Stimulated activated CD4-positive, alpha-beta T cell treated with anti-CD3 and anti-CD28 coated beads, Interleukin-1b, Interleukin-23, amount 100 ng/mL, for 1 hour (primary cell): Measurements from ENCODE around the gene ASH1L.
"Not testable (repeated sequence)": the region's sequence is repeated elsewhere in the genome, so short reads cannot be mapped to it uniquely, and the experiment has no call there.

Experiments
- DNase-seq, 2 donors: peaks; one replicate each; pipeline ENCODE4 v3.0.0-alpha.2; 2020; ENCODE audit warnings: low read depth in 2 of 2

Gene ASH1L, protein sequence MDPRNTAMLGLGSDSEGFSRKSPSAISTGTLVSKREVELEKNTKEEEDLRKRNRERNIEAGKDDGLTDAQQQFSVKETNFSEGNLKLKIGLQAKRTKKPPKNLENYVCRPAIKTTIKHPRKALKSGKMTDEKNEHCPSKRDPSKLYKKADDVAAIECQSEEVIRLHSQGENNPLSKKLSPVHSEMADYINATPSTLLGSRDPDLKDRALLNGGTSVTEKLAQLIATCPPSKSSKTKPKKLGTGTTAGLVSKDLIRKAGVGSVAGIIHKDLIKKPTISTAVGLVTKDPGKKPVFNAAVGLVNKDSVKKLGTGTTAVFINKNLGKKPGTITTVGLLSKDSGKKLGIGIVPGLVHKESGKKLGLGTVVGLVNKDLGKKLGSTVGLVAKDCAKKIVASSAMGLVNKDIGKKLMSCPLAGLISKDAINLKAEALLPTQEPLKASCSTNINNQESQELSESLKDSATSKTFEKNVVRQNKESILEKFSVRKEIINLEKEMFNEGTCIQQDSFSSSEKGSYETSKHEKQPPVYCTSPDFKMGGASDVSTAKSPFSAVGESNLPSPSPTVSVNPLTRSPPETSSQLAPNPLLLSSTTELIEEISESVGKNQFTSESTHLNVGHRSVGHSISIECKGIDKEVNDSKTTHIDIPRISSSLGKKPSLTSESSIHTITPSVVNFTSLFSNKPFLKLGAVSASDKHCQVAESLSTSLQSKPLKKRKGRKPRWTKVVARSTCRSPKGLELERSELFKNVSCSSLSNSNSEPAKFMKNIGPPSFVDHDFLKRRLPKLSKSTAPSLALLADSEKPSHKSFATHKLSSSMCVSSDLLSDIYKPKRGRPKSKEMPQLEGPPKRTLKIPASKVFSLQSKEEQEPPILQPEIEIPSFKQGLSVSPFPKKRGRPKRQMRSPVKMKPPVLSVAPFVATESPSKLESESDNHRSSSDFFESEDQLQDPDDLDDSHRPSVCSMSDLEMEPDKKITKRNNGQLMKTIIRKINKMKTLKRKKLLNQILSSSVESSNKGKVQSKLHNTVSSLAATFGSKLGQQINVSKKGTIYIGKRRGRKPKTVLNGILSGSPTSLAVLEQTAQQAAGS (N-terminal part only)

DNA sequence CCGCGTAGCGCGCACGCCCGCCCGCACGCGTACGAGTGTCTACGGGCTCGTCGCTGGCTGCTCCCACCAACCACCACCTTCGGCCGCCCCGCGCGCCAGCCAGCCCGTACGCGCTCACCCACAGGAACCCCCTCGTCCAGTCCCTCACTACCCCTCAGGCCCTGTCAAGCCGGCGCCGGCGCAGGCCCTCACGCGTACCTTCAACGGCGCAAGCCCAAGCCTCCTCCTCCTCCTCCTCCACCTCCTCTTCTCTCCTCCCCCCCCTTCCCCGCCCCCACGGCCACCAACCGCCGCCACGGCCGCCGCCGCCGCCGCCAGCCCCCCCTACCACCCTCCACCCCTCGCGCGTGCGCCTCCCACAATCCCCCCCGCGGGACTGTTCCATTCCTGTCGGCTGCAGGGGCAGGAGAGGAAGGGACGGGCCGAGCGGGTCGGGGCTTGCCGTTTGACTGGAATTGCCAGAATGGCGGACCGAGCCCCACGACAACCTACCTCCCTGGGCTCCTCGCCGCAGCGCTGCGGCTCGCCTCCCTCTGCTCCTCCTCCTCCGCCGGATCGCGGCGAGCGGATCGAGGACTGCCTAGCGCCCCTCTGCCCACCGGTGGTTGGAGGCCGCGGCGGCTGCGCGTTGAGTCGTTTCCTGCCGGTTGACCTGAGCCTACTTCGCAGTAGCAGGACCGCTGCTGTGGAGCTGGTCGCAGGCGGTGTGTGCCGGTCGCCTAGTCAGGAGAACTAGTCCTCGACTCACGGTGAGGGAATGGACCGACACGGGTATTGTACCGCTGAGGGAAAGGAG is at the start of gene ASH1L:
Gene ASH1L (minus strand): TSS at position 223 of the 796 bp plus-strand sequence. CDS start 41,284 bp downstream, outside the sequence.
- DNase-seq: peak; percentile 85 to 87

DNA sequence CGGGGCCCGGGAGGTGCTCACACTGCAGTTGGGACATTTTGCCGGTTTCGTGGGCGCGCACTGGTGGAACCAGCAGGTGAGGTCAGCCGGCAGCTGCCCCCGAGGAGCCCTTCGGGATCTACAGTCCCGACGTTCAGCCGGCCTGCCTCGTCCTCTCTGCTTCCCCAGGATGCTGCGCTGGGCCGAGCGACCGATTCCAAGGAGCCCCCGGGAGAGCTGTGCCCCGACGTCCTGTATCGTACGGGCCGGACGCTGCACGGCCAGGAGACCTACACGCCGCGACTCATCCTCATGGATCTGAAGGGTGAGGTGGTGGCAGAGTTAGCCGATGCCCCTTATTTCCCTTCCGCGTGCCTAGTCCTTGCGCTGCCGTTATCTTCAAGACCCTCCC is 47.6 kb upstream of the ASH1L start:
- DNase-seq: not testable (repeated sequence)

DNA sequence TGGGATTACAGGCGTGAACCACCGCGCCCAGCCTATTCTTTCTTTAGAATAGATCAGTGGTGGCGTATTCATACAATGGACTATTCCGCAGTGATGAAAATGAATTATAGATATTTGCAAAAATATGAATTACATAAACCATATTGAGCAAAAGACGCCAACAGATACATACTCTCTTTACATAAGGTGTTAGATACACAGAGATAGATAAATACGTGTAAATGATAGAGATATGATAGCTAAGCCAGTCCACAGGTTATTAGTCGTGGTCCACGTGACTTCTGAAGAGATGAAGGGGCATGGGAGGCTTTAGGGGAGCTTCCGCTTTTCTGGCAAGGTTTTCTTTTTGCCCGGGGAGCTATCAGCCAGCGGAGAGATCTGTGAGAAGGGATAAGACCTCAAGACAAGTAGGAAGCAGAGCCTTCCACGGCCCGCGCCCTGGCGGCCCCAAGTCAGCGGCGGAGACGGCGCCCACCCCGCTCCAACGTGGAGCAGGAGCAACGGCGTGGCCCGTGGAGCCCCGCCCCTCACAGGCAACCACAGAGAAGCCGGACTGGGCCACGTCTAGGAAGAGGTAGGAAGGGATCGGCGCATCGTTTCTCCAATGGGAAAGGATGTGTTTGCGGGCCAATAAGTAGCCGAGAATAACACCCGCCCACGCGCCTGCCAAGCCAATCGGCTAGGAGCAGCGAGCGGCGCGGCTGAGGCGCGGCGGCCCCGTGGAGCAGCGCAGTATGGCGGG is 47.1 kb upstream of the ASH1L start, which contains the start of gene MSTO1:
Gene MSTO1 (plus strand): TSS at position 704 of the 742 bp plus-strand sequence. CDS start 31 bp downstream, at position 735.
- DNase-seq: peak; percentile 83 to 97

DNA sequence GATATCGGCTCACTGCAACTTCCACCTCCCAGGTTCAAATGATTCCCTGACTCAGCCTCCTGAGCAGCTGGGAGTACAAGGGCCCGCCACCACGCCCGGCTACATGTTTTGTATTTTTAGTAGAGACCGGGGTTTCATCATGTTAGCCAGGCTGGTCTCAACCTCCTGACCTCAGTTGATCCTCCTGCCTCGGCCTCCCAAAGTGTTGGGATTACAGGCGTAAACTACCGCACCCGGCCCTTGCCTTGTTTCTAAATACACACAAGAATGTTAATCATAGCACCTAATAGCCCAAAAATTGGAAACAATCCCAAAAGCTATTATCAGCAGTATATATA is 46.3 kb upstream of the ASH1L start:
- no peak for DNase-seq

DNA sequence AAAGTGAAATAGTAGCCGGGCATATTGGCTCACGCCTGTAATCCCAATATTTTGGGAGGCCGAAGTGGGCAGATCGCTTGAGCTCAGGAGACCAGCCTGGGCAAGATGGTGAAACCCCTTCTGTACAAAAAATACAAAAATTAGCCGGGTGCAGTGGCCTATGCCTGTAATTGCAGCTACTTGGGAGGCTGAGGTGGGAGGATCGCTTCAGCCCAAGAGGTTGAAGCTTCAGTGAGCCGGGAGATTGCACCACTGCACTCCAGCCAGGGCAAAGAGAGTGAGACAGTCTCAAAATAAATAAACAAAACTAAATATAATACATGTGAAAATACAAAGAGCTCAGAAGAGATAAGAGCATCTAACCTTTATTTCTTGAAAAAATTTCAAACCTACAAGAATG is 45.1 kb upstream of the ASH1L start:
- DNase-seq: no peak

DNA sequence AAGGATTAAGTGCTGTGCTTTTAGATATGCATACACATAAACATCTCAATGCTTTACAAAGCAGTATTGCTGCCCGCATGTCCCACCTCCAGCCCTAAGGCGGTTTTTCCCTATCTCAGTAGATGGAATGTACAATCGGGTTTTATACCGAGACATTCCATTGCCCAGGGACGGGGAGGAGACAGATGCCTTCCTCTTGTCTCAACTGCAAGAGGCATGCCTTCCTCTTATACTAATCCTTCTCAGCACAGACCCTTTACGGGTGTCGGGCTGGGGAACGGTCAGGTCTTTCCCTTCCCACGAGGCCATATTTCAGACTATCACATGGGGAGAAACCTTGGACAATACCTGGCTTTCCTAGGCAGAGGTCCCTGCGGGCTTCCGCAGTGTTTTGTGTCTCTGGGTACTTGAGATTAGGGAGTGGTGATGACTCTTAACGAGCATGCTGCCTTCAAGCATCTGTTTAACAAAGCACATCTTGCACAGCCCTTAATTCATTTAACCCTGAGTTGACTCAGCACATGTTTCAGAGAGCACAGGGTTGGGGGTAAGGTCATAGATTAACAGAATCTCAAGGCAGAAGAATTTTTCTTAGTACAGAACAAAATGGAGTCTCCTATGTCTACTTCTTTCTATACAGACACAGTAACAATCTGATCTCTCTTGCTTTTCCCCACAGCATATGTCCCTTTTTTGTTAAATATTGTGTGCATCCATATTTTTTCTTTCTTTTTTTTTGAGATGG is 37.4 kb upstream of the ASH1L start:
- not testable (repeated sequence) for DNase-seq

DNA sequence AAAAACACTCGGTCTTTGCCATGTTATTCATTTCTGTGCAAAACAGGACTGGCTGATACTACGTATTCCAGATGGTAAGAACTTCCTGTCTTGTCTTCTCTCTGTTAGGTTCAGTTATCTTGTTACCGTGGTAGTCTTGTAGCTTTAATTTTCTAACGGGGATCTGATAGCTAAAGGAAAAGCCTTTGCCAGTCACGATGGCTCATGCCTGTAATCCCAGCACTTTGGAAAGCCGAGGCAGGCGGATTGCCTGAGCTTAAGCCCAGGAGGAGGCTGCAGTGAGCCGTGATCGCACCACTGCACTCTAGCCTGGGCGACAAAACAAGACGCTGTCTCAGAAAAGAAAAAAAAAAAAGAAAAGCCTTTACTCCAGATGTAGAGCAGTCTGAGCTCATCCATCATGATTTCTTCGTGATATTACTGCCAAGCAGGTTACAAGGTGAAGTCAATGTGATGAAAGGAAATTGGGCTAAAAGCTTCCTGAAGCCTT is 36.3 kb upstream of the ASH1L start:
- DNase-seq: no peak

DNA sequence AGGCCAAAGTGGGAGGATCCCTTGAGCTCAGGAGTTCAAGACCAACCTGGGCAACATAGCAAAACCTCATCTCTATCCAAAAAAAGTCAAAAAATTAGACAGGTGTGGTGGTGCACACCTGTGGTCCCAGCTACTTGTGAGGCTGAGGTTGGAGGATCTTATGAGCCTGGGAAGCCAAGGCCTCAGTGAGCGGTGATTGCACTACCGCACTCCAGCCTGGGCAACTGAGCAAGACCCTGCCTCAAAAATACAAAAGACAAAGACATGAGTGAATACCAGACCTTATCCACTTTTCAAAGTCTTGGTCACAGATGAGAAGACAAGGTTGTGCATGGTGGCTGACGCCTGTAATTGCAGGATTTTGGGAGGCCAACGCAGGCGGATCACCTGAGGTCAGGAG is 34.3 kb upstream of the ASH1L start:
- no peak for DNase-seq

DNA sequence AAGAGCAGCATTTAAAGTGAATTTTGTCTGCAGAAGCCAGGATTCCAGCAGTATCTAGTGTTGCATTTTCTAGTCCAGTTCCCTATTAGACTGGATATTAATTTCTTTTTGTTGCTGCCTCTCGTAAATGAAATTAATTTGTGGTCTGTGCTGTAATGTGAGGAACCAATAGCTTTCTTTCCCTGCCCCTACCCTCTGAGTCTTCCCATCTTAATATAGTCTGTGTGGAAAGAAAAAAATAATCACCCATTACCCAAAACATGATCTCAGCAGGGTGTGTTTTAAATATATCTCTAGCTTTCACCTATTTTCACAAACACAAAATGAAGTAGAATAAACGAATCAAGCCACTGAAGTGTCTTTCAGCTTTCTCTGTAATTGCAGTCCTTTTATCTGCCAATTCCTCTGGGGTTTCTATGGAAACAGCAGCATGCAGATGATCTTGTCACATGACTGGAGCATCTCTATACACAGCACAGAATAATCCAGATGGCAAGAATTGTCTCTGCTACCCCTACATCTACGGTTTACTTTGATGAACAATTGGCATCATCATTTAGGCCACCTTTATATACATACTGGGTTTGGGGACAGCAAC is 33.4 kb upstream of the ASH1L start:
- not testable (repeated sequence) for DNase-seq

DNA sequence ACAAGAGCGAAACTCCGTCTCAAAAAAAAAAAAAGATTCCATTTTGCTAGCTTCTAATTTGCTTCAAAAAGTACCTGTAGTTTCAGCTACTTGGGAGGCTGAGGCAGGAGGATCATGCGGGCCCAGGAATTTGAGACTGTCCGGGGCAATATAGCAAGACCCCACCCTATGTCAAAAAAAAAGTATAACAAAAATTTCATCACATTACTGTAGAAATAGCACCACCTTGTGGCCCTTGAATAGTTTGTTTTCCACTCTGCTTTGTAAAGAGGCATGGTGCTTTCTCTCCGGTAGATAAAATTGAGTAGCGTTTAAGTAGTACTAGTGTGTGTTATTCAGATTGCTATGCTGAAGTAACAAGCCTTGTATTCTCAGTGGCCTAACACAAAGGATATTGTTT is 29.2 kb upstream of the ASH1L start:
- peak in 1 of 2 donors; percentile 10 for DNase-seq

DNA sequence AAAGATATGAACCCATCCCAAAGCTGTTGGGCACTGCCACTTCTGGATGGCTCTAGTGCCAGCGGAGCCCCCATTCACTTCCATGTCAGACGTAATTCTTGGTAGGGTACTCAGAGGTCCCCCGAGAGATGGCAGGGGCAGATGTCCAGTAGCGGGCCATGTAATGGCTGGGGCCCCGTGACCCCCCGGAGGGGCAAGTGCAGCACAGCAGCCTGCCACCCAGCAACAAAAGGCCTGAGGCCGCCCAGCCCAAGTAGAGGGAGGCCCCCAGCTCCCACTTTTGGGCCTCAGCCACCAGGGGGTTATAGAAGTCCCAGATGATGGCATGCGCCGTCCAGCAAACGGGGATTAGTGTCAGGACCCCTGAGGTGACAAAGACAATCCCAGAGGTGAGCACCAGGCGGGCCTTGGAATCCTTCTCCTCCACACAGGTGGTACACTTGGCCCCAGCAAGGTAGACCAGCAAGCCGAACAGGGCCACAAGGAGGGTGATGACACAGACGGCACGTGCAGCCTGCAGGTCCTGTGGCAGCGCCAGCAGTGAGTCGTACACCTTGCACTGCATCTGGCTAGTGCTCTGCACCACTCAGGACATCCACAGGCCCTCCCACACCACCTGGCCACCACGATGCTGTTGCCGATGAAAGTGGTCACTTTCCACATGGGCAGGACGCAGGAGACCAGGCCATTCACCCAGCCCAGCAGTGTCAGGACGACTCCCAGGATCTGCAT is 28.1 kb upstream of the ASH1L start:
- not testable (repeated sequence) for DNase-seq

DNA sequence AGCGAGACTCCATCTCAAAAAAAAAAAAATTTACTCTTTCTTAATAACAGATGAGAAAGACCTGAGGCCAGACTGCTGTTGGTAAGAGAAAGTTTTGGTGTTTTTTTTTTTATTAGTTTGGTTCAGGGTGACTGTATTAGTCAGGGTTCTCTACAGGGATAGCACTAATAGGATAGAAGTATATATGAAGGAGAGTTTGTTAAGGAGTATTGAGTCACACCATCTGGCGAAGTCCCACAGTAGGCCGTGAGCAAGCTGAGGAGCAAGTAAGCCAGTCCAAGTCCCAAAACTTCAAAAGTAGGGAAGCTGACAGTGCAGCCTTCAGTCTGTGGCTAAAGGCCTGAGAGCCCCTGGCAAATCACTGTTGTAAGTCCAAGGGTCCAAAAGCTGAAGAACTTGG is 26.7 kb upstream of the ASH1L start:
- DNase-seq: not testable (repeated sequence)

DNA sequence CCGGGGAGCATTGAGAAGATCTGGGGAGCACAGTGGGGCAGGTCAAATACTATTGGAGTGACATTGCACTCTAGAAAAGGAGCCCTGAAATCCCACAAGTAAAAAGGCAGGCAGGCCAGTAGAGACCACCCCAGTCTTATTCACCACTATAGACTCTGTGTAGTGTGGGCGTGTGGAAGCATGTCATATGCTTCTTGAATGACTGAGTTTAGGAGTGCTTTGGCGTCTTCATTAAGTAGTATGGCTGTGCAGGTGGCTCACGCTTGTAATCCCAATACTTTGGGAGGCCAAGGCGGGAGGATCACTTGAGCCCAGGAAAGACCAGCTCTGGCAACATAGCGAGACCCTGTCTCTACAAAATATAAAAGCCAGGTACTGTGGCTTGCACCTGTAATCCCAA is 21.2 kb upstream of the ASH1L start:
- not testable (repeated sequence) for DNase-seq

DNA sequence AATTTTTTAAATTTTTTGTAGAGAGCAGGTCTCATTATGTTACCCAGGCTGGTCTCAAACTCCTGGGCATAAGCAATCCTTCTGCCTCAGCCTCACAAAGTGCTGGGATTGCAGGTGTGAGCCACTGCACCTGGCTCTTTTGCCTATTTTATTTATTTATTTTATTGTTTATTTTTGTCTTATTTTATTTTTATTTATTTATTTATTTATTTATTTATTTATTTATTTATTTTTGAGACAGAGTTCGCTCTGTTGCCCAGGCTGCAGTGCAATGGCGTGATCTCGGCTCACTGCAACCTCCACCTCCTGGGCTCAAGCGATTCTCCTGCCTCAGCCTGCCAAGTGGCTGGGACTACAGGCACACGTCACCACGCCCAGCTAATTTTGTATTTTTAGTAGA is 13.0 kb upstream of the ASH1L start:
- not testable (repeated sequence) for DNase-seq

DNA sequence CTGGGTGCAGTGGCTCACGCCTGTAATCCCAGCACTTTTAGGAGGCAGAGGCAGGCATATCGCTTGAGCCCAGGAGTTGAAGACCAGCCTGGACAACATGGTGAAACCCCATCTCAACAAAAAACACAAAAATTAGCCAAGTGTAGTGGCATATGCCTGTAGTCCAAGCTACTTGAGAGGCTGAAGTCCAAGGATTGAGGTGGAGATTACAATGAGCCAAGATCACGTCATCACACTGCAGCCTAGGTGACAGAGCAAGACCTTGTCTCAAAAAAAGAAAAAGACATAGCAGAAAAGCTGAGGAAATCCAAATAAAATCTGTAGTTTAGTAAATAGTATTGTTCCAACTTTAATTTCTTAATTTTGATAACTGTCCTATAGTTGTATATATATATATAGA is 11.5 kb upstream of the ASH1L start:
- DNase-seq: no peak

DNA sequence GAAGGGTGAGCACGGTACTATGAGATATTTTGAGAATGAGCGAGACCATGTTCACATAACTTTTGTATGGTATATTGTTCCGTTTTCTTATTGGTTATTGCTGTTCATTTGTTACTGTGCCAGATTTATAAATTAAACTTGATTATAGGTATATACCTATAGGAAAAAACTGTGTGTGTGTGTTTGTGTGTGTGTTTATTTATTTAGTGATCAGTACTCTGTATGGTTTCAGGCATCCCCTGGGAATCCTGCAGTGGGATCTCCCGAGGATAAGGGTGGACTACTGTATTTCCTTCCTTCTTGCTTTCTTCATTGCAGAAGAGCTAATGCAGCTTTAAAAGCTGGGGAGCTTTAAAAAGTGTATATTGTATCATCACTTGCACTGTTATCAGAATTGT is 8.0 kb upstream of the ASH1L start:
- no peak for DNase-seq

DNA sequence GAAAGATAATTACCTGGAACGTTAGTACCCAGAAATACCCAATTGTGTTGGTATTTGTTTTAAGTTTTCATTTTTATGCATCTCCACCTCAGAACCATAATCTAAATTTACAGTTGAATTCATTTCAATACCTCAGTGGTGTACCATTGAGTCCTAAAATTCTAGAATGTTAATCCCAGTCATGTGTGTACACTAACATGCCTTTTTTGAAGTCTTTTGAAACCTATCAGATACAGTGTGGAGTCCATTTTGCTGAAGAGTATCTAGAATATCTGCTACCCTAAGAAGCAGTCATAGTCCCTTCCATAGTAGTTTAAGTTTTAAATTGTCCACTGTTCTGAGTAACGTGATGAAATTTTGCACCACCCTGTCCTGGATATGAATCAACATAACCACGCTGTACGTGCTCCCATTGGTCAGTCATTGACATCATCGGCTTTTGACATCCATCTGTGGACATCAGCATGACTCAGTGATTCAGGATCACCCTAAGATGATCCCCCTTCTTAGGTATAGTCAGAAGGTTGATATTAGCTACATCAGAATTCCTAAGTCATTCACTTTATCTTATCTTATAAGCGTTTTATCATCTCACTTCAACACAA is 7.5 kb upstream of the ASH1L start:
- DNase-seq: no peak

DNA sequence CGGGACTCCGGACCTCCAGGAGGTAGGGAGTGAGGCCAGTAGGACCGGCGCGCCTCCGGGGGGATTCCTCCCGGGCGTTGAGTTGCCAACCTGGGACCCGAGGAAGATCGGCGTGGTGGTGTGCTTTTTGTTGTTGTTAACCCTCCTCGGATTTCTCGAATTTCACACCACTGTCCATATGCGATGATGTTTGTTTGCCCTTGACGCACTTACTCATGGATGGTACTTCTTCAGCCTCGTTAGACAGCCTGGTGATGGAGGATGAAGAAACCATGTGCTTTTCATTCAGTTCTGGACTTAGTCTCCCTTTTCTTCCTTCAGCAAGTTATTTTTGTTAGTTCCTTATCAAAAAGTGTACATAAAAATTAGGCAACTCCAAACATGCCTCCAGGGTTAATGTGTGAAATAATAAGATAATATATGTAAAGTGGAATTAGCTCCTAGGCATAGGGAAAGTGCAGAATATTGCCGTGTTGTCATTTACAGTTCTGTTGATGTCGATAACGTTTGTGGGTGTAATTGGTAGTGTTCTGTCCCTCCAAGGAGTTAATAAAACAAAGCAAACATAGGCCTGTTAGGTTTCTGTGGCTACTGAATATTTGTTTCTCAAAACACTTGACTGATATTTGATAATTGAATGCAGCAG is 897 bp upstream of the ASH1L start:
- not testable (repeated sequence) for DNase-seq
